Tibial artery (tissue), 4 donors: ENCODE results near the gene HUWE1.

Source experiments
- DNase-seq, 2 donors: peaks; one replicate each; pipeline ENCODE4 v3.0.0-alpha.2; 2019
- H3K27ac ChIP-seq, 2 donors: fragments of 200-600 bp; sonication (generic) in 1 of 2; 1 replicate in 1 of 2; 2 replicates in 1 of 2; pipeline ENCODE4 v1.5.1; 2018 to 2019; ENCODE audit warnings: mild to moderate bottlenecking in 1 of 2
- H3K27me3 ChIP-seq, 2 donors: fragments of 200-600 bp; sonication (generic) in 1 of 2; one replicate each; pipeline versions ENCODE4 v1.5.1 to v1.6.0; 2016 to 2019
- H3K36me3 ChIP-seq, 3 donors: fragments of 200-600 bp; sonication (generic) in 2 of 3; one replicate each; pipeline ENCODE4 v1.5.1; 2016 to 2019; ENCODE audit warnings: mild to moderate bottlenecking in 2 of 3
- H3K4me1 ChIP-seq, 4 donors: fragments of 200-600 bp; sonication (generic) in 2 of 4; 1 replicate in 3 of 4; 2 replicates in 1 of 4; pipeline ENCODE4 v1.5.1; 2016 to 2019
- H3K4me3 ChIP-seq, 2 donors: fragments of 200-600 bp; sonication (generic) in 1 of 2; 1 replicate in 1 of 2; 2 replicates in 1 of 2; pipeline ENCODE4 v1.5.1; 2018 to 2019; ENCODE audit warnings: mild to moderate bottlenecking in 2 of 2
- H3K9me3 ChIP-seq, 3 donors: fragments of 200-600 bp; sonication (generic) in 1 of 3; one replicate each; pipeline ENCODE4 v1.5.1; 2016 to 2019
- intact Hi-C: fragments of 100-400 bp; cut with DNase I; formaldehyde crosslinking; loops from one replicate; pipeline ENCODE4 v1.15.0; 2023; ENCODE audit warnings: low total_unique reads
- TF ChIP-seq, protein P1 (sequence below), 2 experiments: fragments of 200-600 bp in 1 of 2; fragments of 450-650 bp in 1 of 2; IDR thresholded peaks; one replicate each; pipeline ENCODE4 v1.5.1; 2017 to 2019; ENCODE audit warnings: antibody characterized with exemption in 2 of 2, mild to moderate bottlenecking in 1 of 2, moderate library complexity in 1 of 2

The HUWE1 gene

DNA sequence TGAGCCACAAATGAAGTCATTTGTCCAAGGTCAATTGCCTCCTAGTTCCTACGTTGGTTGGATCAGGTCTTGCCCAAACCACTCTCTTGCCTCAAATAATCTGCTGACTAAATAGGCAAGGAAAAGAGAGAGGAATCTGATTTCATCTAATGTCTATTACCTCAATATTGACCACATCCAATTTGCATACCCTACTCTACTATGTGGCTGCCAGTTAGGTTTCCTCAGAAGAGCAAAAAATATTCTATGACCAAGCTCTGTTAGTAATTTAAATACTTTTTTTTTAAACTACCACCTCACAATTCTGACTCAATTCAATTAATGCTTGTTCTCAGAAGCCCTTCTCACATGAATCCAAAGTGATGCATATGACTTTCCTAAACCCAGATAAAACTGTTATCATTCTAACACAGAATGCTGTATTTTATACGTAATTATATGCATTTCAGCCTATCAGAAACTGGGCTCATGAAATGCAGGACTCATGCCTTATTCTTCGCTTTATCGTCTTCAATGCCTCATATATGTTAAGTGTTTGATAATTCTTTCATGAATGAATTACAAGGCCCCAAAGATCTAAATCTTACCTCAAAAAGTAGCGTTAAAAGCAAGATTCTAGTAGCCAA, 98.6 kb downstream of the HUWE1 start:
- intact Hi-C loops: no loop called here
- peaks cover 73 to 88% (median 84%) of the 10 kb centered on the region in 3 donors for H3K36me3 ChIP-seq
- H3K4me3 ChIP-seq: no peak overlapping the region

DNA sequence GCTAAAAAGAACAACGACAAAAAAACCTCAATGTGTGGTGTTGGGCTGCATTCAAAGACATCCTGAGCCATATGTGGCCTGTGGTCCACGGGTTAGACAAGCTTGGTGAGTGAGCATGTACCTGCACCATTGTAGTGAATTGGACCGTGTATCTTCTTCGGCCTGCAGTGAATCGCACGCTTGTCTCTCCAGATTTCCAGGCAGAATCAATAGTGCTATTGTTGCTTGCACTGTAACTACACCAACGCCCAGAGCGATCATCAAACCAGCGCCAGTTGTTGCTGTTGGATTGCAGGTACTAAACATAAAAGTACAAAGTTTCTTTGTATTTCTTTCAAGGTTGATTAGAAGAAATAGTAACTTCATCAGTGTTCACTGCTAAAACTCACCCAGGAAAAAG, 101.6 kb downstream of the HUWE1 start:
- Histone ChIP-seq H3K36me3 (peaks cover 53 to 75% (median 54%) of the 10 kb centered on the region in 3 donors), H3K9me3 (no peaks in the 10 kb centered on the region), H3K27me3 (no peaks in the 10 kb centered on the region), H3K4me1 (no peaks in the 10 kb centered on the region), H3K4me3 (no peak overlapping the region), H3K27ac (no peak overlapping the region)
- DNase-seq: no peak
- TF ChIP-seq, protein P1, sequence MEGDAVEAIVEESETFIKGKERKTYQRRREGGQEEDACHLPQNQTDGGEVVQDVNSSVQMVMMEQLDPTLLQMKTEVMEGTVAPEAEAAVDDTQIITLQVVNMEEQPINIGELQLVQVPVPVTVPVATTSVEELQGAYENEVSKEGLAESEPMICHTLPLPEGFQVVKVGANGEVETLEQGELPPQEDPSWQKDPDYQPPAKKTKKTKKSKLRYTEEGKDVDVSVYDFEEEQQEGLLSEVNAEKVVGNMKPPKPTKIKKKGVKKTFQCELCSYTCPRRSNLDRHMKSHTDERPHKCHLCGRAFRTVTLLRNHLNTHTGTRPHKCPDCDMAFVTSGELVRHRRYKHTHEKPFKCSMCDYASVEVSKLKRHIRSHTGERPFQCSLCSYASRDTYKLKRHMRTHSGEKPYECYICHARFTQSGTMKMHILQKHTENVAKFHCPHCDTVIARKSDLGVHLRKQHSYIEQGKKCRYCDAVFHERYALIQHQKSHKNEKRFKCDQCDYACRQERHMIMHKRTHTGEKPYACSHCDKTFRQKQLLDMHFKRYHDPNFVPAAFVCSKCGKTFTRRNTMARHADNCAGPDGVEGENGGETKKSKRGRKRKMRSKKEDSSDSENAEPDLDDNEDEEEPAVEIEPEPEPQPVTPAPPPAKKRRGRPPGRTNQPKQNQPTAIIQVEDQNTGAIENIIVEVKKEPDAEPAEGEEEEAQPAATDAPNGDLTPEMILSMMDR (IDR thresholded peaks at IDR 0.05): no peak
- intact Hi-C loops: no loop called here

More for the DNA sequence above, 98.6 kb downstream of the HUWE1 start:
- TF ChIP-seq, protein P1 (IDR thresholded peaks at IDR 0.05): no peak
- Histone ChIP-seq H3K9me3 (no peaks in the 10 kb centered on the region), H3K27me3 (no peaks in the 10 kb centered on the region), H3K27ac (no peak overlapping the region), H3K4me1 (no peaks in the 10 kb centered on the region)
- DNase-seq: no peak

DNA sequence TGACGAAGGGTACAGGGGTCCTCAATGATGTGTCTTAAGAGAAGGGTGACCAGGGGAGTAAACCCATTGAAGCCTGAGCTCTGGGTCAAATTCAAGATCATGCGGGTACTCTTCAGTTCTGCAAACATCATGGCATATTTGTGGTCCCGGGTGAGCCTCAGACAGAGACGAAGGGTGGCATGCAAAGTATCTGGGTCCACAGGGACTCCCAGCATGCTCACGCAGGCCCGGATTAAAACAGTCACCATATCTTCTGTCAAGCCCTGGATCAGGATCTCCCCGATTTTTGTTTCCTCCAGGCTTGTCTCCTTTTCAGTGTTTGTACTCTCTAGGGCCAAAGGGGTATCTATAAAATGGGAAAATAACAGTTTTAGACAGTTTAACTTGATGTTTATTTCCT, 102.9 kb downstream of the HUWE1 start:
- Histone ChIP-seq H3K9me3 (no peaks in the 10 kb centered on the region), H3K27ac (no peak overlapping the region), H3K27me3 (no peaks in the 10 kb centered on the region), H3K4me3 (no peak overlapping the region), H3K36me3 (peaks cover 47 to 64% (median 47%) of the 10 kb centered on the region in 3 donors), H3K4me1 (no peaks in the 10 kb centered on the region)
- TF ChIP-seq, protein P1 (IDR thresholded peaks at IDR 0.05): no peak
- DNase-seq: no peak
- intact Hi-C loops: no loop called here

DNA sequence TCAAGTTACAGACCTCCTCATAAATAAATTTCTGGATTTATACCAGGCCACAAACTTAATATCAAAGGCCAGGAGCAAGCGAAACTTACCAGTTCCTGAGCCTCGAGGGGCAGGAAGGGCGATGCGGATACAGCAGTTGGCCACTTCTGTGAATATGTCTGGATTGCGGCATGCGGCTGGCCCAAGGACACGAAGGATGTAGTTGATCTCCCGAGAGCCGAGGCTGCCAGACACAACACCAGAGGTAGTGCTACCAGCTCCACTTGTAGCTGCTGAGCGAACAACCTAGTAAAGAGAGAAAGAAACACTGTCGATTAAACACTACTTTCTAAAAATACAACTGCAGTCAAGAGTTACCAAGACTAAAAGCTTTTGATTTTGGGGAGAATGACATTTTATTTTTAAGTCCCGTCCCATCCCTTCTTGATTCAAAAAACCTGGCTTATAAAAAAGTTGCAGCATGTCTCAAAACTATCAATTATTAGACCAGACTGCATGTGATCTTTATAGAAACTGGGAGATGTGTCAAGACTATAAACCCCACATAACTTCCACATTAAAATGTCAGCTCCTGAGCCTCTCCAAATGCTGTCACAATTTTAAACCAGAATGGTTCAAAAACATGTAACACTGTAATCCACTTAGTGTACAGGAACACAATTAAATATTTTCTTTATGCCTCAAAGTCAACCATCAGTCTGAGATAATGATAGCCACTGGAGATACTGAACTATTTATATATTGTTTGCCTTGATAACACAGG, 105.6 kb downstream of the HUWE1 start:
- TF ChIP-seq, protein P1 (IDR thresholded peaks at IDR 0.05): no peak
- DNase-seq: no peak
- Histone ChIP-seq H3K36me3 (peaks cover 29 to 55% (median 31%) of the 10 kb centered on the region in 3 donors), H3K9me3 (no peaks in the 10 kb centered on the region), H3K4me1 (no peaks in the 10 kb centered on the region), H3K27ac (no peak overlapping the region), H3K4me3 (no peak overlapping the region), H3K27me3 (no peaks in the 10 kb centered on the region)
- intact Hi-C loops: no loop called here

DNA sequence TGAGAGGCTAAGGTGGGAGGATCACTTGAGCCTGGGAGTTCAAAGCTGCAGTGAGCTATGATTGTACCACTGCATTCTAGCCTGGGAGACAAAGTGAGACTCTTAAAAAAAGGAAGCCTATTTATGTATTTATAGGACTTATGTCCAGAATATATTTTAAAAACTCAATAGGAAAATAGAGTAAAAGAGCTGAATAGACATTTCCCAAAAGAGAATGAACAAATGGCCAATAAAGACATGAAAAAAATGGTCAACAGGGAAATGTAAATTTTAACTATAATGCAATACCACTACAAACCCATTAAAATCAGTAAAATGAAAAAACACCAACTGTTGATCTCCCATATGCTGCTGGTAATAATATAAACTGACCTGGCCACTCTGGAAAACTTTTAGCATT, 115.0 kb downstream of the HUWE1 start:
- H3K4me3 ChIP-seq: no peak overlapping the region
- intact Hi-C loops: no loop called here
- H3K27ac ChIP-seq: no peak overlapping the region
- no peaks in the 10 kb centered on the region for H3K4me1 ChIP-seq
- DNase-seq: no peak
- peaks cover 34 to 72% (median 62%) of the 10 kb centered on the region in 3 donors for H3K36me3 ChIP-seq
- TF ChIP-seq, protein P1 (IDR thresholded peaks at IDR 0.05): no peak
- H3K9me3 ChIP-seq: no peaks in the 10 kb centered on the region
- H3K27me3 ChIP-seq: no peaks in the 10 kb centered on the region
